Stimulated activated CD4-positive, alpha-beta T cell treated with anti-CD3 and anti-CD28 coated beads, Interleukin-1b, Interleukin-23, amount 100 ng/mL, for 1 hour (primary cell): ENCODE measurements around the gene E4F1.
"Not testable (repeated sequence)": the region's sequence is repeated elsewhere in the genome, so short reads cannot be mapped to it uniquely, and the experiment has no call there.

Experiments used
- DNase-seq, 2 donors: peaks; one replicate each; pipeline ENCODE4 v3.0.0-alpha.2; 2020; ENCODE audit warnings: low read depth in 2 of 2

The E4F1 gene

GRCh38 chr16:2230376-2230775 lies 7.0 kb downstream of the E4F1 start:
- no peak for DNase-seq

GRCh38 chr16:2231016-2231931 lies 7.9 kb downstream of the E4F1 start:
- DNase-seq, result no peak

- DNase-seq, result no peak
Measured at GRCh38 chr16:2232094-2232990, 9.0 kb downstream of the E4F1 start.

GRCh38 chr16:2233046-2233775 lies 9.8 kb downstream of the E4F1 start:
- no peak for DNase-seq

GRCh38 chr16:2233872-2234812 lies 10.8 kb downstream of the E4F1 start:
- DNase-seq, result no peak

- no peak for DNase-seq
Measured at GRCh38 chr16:2234813-2235170, 11.4 kb downstream of the E4F1 start.

GRCh38 chr16:2235234-2235651 lies 11.9 kb downstream of the E4F1 start:
- no peak for DNase-seq

- DNase-seq, result no peak
Measured at GRCh38 chr16:2235695-2236336, 12.4 kb downstream of the E4F1 start.

- DNase-seq, result no peak
Measured at GRCh38 chr16:2236337-2237101, 13.1 kb downstream of the E4F1 start, which contains the start of gene DNASE1L2. DNASE1L2 (plus strand) TSS chr16:2236444; CDS start chr16:2236817, 373 bp downstream.

GRCh38 chr16:2237102-2237482 lies 13.7 kb downstream of the E4F1 start:
- no peak for DNase-seq

GRCh38 chr16:2237493-2238149 lies 14.2 kb downstream of the E4F1 start:
- no peak for DNase-seq

- DNase-seq, result no peak
Measured at GRCh38 chr16:2238150-2238837, 14.9 kb downstream of the E4F1 start.

GRCh38 chr16:2238838-2239675 lies 15.7 kb downstream of the E4F1 start:
- DNase-seq, result no peak

GRCh38 chr16:2240331-2240730 lies 16.9 kb downstream of the E4F1 start:
- DNase-seq, result not testable (repeated sequence)

GRCh38 chr16:2242598-2242997 lies 19.2 kb downstream of the E4F1 start:
- DNase-seq, result no peak

GRCh38 chr16:2243031-2243528 lies 19.7 kb downstream of the E4F1 start:
- no peak for DNase-seq

GRCh38 chr16:2243781-2244180 lies 20.4 kb downstream of the E4F1 start:
- no peak for DNase-seq
